Measurements from ENCODE around the gene SLC51A. TPM values are rescaled to one million over a fixed set of nuclear protein-coding genes. Genes with fewer than 3 reads are reported as not detected.

SLC51A gene
- total and polyA plus RNA-seq, 2 of the 8 experiments (the other 6 are each of a cell fraction or from before 2014, with no cell fraction given) = 6.3 to 9.8 TPM

DNA sequence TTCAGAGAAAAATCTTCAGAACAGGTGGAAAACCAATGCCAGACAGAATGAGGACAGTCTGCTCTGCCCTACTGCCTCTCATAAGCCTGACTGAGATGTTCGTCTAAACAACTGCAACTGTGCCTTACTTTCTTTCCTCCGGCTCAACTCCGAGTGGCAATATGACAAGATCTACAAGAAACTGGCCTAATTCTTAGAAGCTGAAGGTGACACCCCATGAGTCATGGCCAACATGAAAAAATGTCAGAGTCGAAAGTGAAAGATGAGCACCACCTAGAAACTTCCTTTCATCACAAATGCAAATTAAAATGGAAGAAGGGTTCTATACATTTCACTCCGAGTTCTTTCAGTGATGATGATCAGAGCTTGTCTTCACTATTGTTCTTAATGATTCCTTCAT, 58.3 kb downstream of the SLC51A start:
- 88% methylated on average over 5 of the region's 5 CpGs; no CpG with 5 or more reads in 1 of the 2 experiments for WGBS, 2 experiments (ENCODE audit: extremely low coverage in 1 of 2, insufficient coverage in 1 of 2, insufficient read length in 1 of 2, insufficient replicate concordance in 2 of 2, low coverage in 1 of 2, low lambda C conversion rate in 2 of 2, missing lambda C conversion rate in 1 of 2)
- TF ChIP-seq KDM4A (IDR thresholded peaks at IDR 0.05; ENCODE audit: low read depth, low read length, severe bottlenecking) = no peak
- TF ChIP-seq, protein P1, sequence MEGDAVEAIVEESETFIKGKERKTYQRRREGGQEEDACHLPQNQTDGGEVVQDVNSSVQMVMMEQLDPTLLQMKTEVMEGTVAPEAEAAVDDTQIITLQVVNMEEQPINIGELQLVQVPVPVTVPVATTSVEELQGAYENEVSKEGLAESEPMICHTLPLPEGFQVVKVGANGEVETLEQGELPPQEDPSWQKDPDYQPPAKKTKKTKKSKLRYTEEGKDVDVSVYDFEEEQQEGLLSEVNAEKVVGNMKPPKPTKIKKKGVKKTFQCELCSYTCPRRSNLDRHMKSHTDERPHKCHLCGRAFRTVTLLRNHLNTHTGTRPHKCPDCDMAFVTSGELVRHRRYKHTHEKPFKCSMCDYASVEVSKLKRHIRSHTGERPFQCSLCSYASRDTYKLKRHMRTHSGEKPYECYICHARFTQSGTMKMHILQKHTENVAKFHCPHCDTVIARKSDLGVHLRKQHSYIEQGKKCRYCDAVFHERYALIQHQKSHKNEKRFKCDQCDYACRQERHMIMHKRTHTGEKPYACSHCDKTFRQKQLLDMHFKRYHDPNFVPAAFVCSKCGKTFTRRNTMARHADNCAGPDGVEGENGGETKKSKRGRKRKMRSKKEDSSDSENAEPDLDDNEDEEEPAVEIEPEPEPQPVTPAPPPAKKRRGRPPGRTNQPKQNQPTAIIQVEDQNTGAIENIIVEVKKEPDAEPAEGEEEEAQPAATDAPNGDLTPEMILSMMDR (IDR thresholded peaks at IDR 0.05; ENCODE audit: control extremely low read depth in 1 of 3, insufficient read depth in 1 of 3, low read depth in 1 of 3, low read length in 3 of 3) = no peak
- TF ChIP-seq, protein P2, sequence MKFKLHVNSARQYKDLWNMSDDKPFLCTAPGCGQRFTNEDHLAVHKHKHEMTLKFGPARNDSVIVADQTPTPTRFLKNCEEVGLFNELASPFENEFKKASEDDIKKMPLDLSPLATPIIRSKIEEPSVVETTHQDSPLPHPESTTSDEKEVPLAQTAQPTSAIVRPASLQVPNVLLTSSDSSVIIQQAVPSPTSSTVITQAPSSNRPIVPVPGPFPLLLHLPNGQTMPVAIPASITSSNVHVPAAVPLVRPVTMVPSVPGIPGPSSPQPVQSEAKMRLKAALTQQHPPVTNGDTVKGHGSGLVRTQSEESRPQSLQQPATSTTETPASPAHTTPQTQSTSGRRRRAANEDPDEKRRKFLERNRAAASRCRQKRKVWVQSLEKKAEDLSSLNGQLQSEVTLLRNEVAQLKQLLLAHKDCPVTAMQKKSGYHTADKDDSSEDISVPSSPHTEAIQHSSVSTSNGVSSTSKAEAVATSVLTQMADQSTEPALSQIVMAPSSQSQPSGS (IDR thresholded peaks at IDR 0.05; ENCODE audit: low read length) = no peak
- TF ChIP-seq GABPA (IDR thresholded peaks at IDR 0.05; ENCODE audit: borderline replicate concordance, insufficient read depth, low read length) = no peak
- TF ChIP-seq CREB1 (IDR thresholded peaks at IDR 0.05) = no peak
- no peak for TF ChIP-seq HDAC6 (IDR thresholded peaks at IDR 0.05; ENCODE audit: low read depth, low read length)

More for the DNA sequence above, 58.3 kb downstream of the SLC51A start:
- Histone ChIP-seq H3K9me3 (ENCODE audit: insufficient read depth in 2 of 2, low read depth in 1 of 2, low read length in 1 of 2) (no peaks in the 10 kb centered on the region), H2BK120ac (replicated peaks; ENCODE audit: low read depth, low read length) (no peak overlapping the region), H2AK5ac (ENCODE audit: low read depth, low read length) (no peak overlapping the region), H3K9ac (replicated peaks in 1 of 4; ENCODE audit: extremely low read depth in 1 of 4, low read depth in 3 of 4, low read length in 3 of 4) (no peak overlapping the region), H4K91ac (replicated peaks; ENCODE audit: insufficient read length, low read length) (no peak overlapping the region), H3K4ac (replicated peaks; ENCODE audit: insufficient read length, low read depth, low read length) (no peak overlapping the region), H4K20me1 (replicated peaks in 1 of 2; ENCODE audit: control insufficient read depth in 1 of 2, insufficient read depth in 2 of 2, low read length in 2 of 2) (peaks cover 0 to 2% of the 10 kb centered on the region in 2 experiments), H3K27me3 (replicated peaks in 1 of 4; ENCODE audit: control insufficient read depth in 3 of 4, extremely low read depth in 1 of 4, insufficient read depth in 3 of 4, low read length in 3 of 4) (no peaks in the 10 kb centered on the region), H4K5ac (ENCODE audit: insufficient read length, low read depth, low read length) (no peak overlapping the region), H3K79me2 (ENCODE audit: control insufficient read depth in 1 of 2, insufficient read depth in 2 of 2, low read length in 2 of 2) (peaks cover 0 to 17% of the 10 kb centered on the region in 2 experiments; a peak in 3 of 4 replicates), H3K4me2 (ENCODE audit: insufficient read depth in 1 of 2, low read depth in 2 of 2, low read length in 2 of 2) (no peak overlapping the region), H2BK15ac (ENCODE audit: low read length) (no peak overlapping the region), H3K4me1 (replicated peaks in 1 of 4; ENCODE audit: control insufficient read depth in 3 of 4, insufficient read depth in 4 of 4, low read length in 3 of 4) (peaks cover 7 to 16% (median 14%) of the 10 kb centered on the region in 4 experiments), H2BK12ac (ENCODE audit: low read depth, low read length) (no peak overlapping the region), H3K23ac (ENCODE audit: insufficient read length) (no peak overlapping the region), H3K56ac (replicated peaks; ENCODE audit: insufficient read length, low read depth, low read length) (no peak overlapping the region), H2BK20ac (ENCODE audit: low read length) (no peak overlapping the region), H3K4me3 (ENCODE audit: extremely low read depth in 1 of 4, insufficient read depth in 2 of 4, low read depth in 3 of 4, low read length in 4 of 4) (no peak overlapping the region), H3K36me3 (ENCODE audit: control insufficient read depth in 2 of 4, insufficient read depth in 4 of 4, low read length in 3 of 4) (no peaks in the 10 kb centered on the region; a peak in 1 of 8 replicates), H3K18ac (ENCODE audit: extremely low read depth, low read length) (no peak overlapping the region), H3K14ac (ENCODE audit: insufficient read length) (no peak overlapping the region), H4K8ac (ENCODE audit: extremely low read depth, insufficient read depth, low read length) (no peak overlapping the region), H3K79me1 (ENCODE audit: low read depth, low read length) (no peaks in the 10 kb centered on the region; the same call in 1 of the 2 replicates), H3K27ac (ENCODE audit: low read depth, low read length) (no peak overlapping the region), H2AFZ (ENCODE audit: low read length) (no peak overlapping the region), H3K23me2 (ENCODE audit: low read depth, low read length) (no peaks in the 10 kb centered on the region), H2BK5ac (ENCODE audit: low read depth, low read length) (no peak overlapping the region)
- no peak for FAIRE-seq
- DNase-seq (ENCODE audit: low read depth in 1 of 2, low spot score in 2 of 2) = no peak
- ChIA-PET POLR2A (ENCODE audit: partially characterized antibody) (no interaction called here), CTCF (ENCODE audit: partially characterized antibody) (interaction anchor here (1.7 kb wide), 1 partner anchor 49 kb away, joined by 4 read pairs; no protein-coding TSS in a partner anchor)
